ENCODE data around the gene TGFB1I1. TPM values are rescaled to one million over a fixed set of nuclear protein-coding genes. Genes with fewer than 3 reads are reported as not detected.

The TGFB1I1 gene
- total RNA-seq, 4 donors from 2014 or later = 16.1 to 33.7 (median 18.9) TPM

DNA sequence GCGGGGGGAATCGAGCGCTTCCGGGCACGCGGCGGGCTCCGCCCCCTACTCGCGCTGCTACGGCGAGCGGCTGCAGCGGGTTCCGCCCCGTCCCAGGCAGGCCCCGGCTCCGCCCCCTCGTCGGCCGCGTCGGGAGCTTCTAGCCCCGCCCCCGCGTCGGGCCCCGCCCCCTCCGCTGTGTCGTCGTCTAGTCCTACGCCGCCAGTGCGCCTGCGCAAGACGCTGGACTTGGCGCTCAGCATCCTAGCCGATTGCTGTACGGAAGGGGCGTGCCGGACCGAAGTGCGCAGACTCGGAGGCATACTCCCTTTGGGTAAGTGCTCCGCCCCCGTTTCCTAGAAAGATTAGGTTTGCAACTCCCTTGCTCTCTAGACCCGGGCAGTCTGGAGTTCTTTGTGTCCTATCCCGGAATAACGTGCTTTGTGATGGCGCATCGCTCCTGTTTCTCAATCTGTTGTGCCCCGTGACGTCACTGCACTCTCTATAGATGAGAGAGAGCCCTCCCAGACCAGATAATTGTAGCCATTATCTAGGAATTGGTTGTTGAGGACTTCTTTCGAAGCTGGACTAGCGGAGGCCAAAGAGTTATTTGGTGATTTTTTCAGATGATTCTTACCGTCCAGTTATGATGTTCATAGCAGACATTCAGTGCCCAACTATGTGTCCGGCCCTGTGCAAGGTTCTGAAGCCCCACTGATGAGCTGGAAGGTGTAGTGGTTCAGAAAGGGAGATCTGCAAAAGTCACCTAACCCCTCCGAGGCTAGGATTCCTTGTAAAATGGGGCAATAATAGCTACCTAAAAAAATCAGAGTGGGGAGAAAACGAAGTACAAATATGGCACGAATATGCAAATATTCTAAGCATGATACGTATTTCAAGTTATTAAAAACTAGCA, 12.0 kb upstream of the TGFB1I1 start:
- TF ChIP-seq, protein P1, sequence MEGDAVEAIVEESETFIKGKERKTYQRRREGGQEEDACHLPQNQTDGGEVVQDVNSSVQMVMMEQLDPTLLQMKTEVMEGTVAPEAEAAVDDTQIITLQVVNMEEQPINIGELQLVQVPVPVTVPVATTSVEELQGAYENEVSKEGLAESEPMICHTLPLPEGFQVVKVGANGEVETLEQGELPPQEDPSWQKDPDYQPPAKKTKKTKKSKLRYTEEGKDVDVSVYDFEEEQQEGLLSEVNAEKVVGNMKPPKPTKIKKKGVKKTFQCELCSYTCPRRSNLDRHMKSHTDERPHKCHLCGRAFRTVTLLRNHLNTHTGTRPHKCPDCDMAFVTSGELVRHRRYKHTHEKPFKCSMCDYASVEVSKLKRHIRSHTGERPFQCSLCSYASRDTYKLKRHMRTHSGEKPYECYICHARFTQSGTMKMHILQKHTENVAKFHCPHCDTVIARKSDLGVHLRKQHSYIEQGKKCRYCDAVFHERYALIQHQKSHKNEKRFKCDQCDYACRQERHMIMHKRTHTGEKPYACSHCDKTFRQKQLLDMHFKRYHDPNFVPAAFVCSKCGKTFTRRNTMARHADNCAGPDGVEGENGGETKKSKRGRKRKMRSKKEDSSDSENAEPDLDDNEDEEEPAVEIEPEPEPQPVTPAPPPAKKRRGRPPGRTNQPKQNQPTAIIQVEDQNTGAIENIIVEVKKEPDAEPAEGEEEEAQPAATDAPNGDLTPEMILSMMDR (IDR thresholded peaks at IDR 0.05) = no peak
- ATAC-seq (ENCODE audit: low FRiP score) (peak; percentile 90), DNase-seq (ENCODE audit: low spot score) (peak; percentile 98)

- TF ChIP-seq, protein P1 (IDR thresholded peaks at IDR 0.05) = no peak
- ATAC-seq (ENCODE audit: low FRiP score) = no peak
- DNase-seq (ENCODE audit: low spot score) = no peak
Measured at GRCh38 chr16:31460582-31461002, 11.4 kb upstream of the TGFB1I1 start.

- TF ChIP-seq, protein P1 (IDR thresholded peaks at IDR 0.05) = no peak
- ATAC-seq (ENCODE audit: low FRiP score) = no peak
- no peak for DNase-seq (ENCODE audit: low spot score)
Measured at GRCh38 chr16:31461201-31461920, 10.6 kb upstream of the TGFB1I1 start.

GRCh38 chr16:31461921-31462804, 9.8 kb upstream of the TGFB1I1 start:
- TF ChIP-seq, protein P1 (IDR thresholded peaks at IDR 0.05) = no peak
- DNase-seq (ENCODE audit: low spot score) (no peak), ATAC-seq (ENCODE audit: low FRiP score) (no peak)

DNA sequence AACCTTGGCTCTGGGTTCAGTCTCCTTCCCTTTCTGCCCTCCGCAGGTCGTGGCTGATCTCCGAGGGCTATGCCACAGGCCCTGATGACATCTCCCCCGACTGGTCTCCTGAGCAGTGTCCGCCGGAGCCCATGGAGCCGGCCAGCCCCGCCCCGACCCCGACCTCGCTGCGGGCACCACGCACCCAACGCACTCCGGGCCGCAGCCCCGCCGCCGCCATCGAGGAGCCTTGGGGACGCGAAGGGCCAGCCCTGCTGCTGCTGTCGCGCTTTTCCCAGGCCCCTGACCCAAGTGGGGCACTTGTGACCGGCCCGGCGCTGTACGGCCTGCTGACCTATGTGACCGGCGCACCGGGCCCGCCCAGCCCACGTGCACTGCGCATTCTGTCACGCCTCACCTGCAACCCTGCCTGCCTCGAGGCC, 7.6 kb upstream of the TGFB1I1 start:
- TF ChIP-seq, protein P1 (IDR thresholded peaks at IDR 0.05) = no peak
- ATAC-seq (ENCODE audit: low FRiP score) = no peak
- DNase-seq (ENCODE audit: low spot score) = no peak

DNA sequence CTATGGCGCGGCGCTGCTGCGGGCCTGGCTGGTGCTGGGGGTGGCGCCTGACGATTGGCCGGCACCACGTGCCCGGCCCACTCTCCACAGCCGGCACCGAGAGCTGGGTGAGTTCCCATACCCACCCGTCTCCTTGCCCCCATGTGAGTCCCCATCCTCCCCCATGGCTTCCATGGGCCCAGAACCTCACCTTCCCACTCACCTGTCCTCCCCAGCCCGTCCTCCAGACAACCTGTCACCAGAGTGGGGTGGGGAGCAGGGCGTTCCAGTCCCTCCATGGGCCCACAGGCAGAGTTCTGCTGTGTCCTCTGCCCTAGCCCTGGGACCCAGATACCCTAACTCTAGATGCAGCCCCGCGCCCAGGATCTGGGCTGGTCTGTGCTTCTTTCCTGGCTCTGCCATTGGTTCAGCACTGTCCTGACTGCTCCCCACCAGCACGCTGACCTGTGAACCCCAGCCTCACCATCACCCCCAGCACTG, 7.1 kb upstream of the TGFB1I1 start:
- ATAC-seq (ENCODE audit: low FRiP score) = no peak
- TF ChIP-seq, protein P1 (IDR thresholded peaks at IDR 0.05) = no peak

More for the DNA sequence above, 7.1 kb upstream of the TGFB1I1 start:
- no peak for DNase-seq (ENCODE audit: low spot score)
